Colonic mucosa (tissue), 4 donors: ENCODE data around the gene SHISA9. TPM values are rescaled to one million over a fixed set of nuclear protein-coding genes. Genes with fewer than 3 reads are reported as not detected.

Experiments
- DNase-seq: peaks from one replicate; pipeline ENCODE4 v3.0.0-alpha.2; 2020
- H3K27ac ChIP-seq: fragments of 200-600 bp; one replicate; pipeline ENCODE4 v1.8.0; 2021
- H3K27me3 ChIP-seq: fragments of 200-600 bp; one replicate; pipeline ENCODE4 v1.8.0; 2021
- H3K36me3 ChIP-seq: fragments of 200-600 bp; one replicate; pipeline ENCODE4 v1.8.0; 2021
- H3K4me1 ChIP-seq: fragments of 200-600 bp; one replicate; pipeline ENCODE4 v1.8.0; 2021; ENCODE audit warnings: mild to moderate bottlenecking
- H3K4me3 ChIP-seq: fragments of 200-600 bp; one replicate; pipeline ENCODE4 v1.8.0; 2021
- H3K9ac ChIP-seq, 2 donors: one replicate each; pipeline ENCODE4 v1.7.0; 2013; ENCODE audit warnings: control low read depth in 2 of 2, low read depth in 2 of 2, low read length in 2 of 2
- H3K9me3 ChIP-seq: fragments of 200-600 bp; one replicate; pipeline ENCODE4 v1.8.0; 2021
- CTCF ChIP-seq: fragments of 200-600 bp; IDR thresholded peaks from one replicate; pipeline ENCODE4 v1.8.0; 2022; ENCODE audit warnings: antibody characterized with exemption, mild to moderate bottlenecking
- intact Hi-C: fragments of 100-400 bp; cut with DNase I; formaldehyde crosslinking; loops from one replicate; pipeline ENCODE4 v1.14.1; 2022
- total RNA-seq, 2 donors: library from RNA; stranded (reverse); fragmentation: NEBNext Ultra II Directional in 1 of 2; extraction: Animal tissue kit (Norgen Biotek cat#: 25700) in 1 of 2; gene quantifications; one replicate each; pipeline ENCODE4 v1.2.1, GENCODE V29; 2021
- donor health status: healthy.
- donor health status: DM: no; HTN: no; CAD: no.
- donor health status: DM: no; HTN: no; CAD: no.

SHISA9 gene
- total RNA-seq, 2 donors from 2014 or later: 0.74 to 1.3 TPM

- Histone ChIP-seq H3K9ac (no peak overlapping the region), H3K9me3 (no peaks in the 10 kb centered on the region), H3K27ac (no peak overlapping the region), H3K36me3 (no peaks in the 10 kb centered on the region), H3K4me3 (no peak overlapping the region), H3K27me3 (no peaks in the 10 kb centered on the region), H3K4me1 (no peaks in the 10 kb centered on the region)
- intact Hi-C loops: no loop called here
- TF ChIP-seq CTCF: no peak
- no peak for DNase-seq
These were observed 50.6 kb downstream of the SHISA9 start for GRCh38 chr16:12951976-12952375.

- no peak overlapping the region for H3K4me3 ChIP-seq
- intact Hi-C loops: no loop called here
- H3K4me1 ChIP-seq: no peaks in the 10 kb centered on the region
- H3K36me3 ChIP-seq: no peaks in the 10 kb centered on the region
- H3K9me3 ChIP-seq: no peaks in the 10 kb centered on the region
- no peak for DNase-seq
- H3K9ac ChIP-seq: no peak overlapping the region
- no peak overlapping the region for H3K27ac ChIP-seq
- TF ChIP-seq CTCF: no peak
- no peaks in the 10 kb centered on the region for H3K27me3 ChIP-seq
These were observed 57.0 kb downstream of the SHISA9 start for GRCh38 chr16:12958366-12958765.

- Histone ChIP-seq H3K36me3 (no peaks in the 10 kb centered on the region), H3K4me3 (no peak overlapping the region), H3K4me1 (no peaks in the 10 kb centered on the region), H3K9ac (no peak overlapping the region), H3K9me3 (no peaks in the 10 kb centered on the region), H3K27me3 (no peaks in the 10 kb centered on the region), H3K27ac (no peak overlapping the region)
- no peak for DNase-seq
- no peak for TF ChIP-seq CTCF
- intact Hi-C loops: no loop called here
These were observed 57.7 kb downstream of the SHISA9 start for GRCh38 chr16:12959072-12959471.

- Histone ChIP-seq H3K9ac (no peak overlapping the region), H3K36me3 (no peaks in the 10 kb centered on the region), H3K4me3 (no peak overlapping the region), H3K27me3 (no peaks in the 10 kb centered on the region), H3K9me3 (no peaks in the 10 kb centered on the region), H3K27ac (no peak overlapping the region), H3K4me1 (no peaks in the 10 kb centered on the region)
- DNase-seq: no peak
- no peak for TF ChIP-seq CTCF
- intact Hi-C loops: no loop called here
These were observed 60.2 kb downstream of the SHISA9 start for GRCh38 chr16:12961626-12962025.

GRCh38 chr16:12964461-12964860 lies 63.1 kb downstream of the SHISA9 start:
- TF ChIP-seq CTCF: no peak
- DNase-seq: no peak
- no peaks in the 10 kb centered on the region for H3K36me3 ChIP-seq
- no peaks in the 10 kb centered on the region for H3K9me3 ChIP-seq
- H3K27ac ChIP-seq: no peak overlapping the region
- no peaks in the 10 kb centered on the region for H3K4me1 ChIP-seq
- no peak overlapping the region for H3K9ac ChIP-seq
- H3K27me3 ChIP-seq: no peaks in the 10 kb centered on the region
- intact Hi-C loops: no loop called here
- no peak overlapping the region for H3K4me3 ChIP-seq
